HG03066 (cell line): ENCODE data around the gene MCEMP1.
"Not testable (repeated sequence)": the region's sequence is repeated elsewhere in the genome, so short reads cannot be mapped to it uniquely, and the experiment has no call there.

Source experiments
- ATAC-seq: cut with Tn5 transposase; IDR thresholded peaks from one replicate; pipeline ENCODE4 v1.9.1; 2021; ENCODE audit warnings: low read depth; ENCODE audit not compliant: unreplicated experiment

The MCEMP1 gene

DNA sequence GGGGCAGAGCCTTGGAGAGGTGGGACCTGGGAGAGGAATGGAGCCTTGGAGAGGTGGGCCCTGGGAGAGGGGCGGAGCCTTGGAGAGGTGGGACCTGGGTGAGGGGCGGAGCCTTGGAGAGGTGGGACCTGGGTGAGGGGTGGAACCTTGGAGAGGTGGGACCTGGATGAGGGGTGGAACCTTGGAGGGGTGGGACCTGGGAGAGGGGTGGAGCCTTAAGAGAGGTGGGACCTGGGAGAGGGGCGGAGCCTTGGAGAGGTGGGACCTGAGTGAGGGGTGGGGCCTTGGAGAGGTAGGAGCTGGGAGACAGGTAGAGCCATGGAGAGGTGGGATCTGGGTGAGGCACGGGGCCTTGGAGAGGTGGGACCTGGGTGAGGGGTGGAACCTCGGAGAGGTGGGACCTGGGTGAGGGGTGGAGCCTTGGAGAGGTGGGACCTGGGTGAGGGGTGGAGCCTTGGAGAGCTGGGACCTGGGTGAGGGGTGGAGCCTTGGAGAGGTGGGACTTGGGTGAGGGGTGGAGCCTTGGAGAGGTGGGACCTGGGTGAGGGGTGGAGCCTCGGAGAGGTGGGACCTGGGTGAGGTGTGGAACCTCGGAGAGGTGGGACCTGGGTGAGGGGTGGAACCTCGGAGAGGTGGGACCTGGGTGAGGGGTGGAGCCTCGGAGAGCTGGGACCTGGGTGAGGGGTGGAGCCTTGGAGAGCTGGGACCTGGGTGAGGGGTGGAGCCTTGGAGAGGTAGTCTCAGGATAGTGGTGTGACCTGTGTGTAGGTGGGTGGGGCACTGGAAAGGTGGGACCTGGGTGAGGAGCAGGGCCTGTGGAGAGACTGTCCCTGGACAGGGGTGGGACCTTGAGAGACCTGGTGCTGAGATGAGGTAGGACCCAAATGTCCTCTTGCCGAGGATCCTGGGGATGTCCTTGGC is 33.0 kb upstream of the MCEMP1 start:
- not testable (repeated sequence) for ATAC-seq

DNA sequence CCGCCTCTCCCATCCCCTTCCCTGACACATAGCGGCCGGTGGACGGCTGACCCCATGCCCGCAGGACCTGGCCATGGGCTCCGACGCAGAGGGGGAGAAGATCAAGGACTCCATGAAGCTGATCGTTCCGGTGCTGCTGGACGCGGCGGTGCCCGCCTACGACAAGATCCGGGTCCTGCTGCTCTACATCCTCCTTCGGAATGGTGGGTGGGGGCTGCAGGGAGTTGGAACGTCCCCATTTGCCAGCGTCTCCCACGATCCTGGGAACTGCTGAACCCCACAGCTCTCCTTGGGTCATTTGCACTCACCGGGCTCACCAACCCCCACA is 32.4 kb upstream of the MCEMP1 start:
- no peak for ATAC-seq

DNA sequence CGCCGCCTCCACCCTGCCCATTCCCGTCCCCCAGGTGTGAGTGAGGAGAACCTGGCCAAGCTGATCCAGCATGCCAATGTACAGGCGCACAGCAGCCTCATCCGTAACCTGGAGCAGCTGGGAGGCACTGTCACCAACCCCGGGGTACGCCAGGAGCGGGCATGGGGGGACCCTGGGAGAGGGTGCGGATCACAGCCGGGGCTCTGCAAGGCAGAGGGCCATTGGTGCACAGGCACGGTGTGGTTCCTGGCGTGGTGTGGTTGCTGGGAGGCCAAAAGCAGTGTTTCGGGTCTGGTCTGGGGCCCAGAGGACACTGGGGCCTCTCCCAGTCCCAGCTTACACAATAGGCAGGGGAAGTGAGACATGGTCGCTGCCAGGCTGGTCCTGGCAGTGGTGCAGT is 31.7 kb upstream of the MCEMP1 start:
- ATAC-seq: no peak

DNA sequence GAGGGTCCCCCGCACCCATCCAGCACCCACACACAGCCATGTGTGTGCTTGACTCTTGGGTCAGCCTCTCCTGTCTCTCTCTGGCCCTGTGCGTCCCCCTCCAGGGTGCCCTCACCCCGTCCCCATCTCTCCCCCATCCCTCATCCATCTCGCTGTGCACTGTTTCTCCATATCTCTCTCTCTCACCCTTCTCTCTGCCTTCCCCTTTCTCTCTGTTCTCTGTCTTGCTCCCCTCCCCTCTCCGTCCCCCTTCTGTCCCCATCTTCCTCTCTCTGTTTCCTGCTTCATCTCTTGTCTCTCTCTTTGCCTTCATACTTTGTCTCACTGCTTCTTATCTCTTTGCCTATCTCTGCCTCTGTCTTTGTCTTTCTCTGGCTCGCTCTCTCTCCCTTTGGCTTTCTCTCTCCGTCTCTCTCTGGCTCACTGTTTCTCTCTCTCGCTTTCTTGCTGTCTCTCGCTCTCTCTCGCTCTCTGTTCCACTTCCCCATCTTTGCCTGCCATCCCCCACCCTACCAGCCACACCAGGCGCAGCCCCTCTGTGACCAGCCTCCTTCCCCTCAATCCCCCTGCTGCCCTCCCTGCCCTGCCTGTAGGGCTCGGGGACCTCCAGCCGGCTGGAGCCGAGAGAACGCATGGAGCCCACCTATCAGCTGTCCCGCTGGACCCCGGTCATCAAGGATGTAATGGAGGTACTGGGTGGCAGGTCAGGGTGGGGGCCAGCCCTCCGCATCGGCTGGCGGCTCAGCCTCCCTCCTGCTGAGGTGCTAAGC is 31.0 kb upstream of the MCEMP1 start:
- ATAC-seq: no peak

DNA sequence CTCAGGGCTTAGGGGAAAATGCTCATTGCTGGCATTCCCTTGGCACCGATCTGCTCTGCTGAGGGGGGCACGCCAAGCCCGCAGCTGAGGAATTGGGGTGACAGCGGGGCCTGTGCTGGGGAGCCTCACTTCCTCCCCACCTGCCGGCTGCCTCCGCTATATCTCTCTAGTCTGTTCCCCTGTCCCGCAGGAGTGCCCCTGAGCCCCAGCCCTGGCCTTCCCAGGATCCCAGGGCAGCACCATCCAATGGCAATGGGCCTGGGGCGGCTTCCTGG is 30.5 kb upstream of the MCEMP1 start:
- no peak for ATAC-seq

DNA sequence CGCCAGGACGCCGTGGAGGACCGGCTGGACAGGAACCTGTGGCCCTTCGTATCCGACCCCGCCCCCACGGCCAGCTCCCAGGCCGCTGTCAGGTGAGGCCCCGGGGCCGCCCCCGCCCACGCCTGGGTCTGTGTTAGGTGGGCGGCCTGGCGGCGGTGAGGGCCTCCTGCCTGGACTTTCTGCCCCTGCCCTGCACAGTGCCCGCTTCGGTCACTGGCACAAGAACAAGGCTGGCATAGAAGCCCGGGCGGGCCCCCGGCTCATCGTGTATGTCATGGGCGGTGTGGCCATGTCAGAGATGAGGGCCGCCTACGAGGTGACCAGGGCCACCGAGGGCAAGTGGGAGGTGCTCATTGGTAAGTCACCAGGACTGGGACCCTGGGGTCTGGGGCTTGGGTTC is 29.7 kb upstream of the MCEMP1 start:
- ATAC-seq: no peak

DNA sequence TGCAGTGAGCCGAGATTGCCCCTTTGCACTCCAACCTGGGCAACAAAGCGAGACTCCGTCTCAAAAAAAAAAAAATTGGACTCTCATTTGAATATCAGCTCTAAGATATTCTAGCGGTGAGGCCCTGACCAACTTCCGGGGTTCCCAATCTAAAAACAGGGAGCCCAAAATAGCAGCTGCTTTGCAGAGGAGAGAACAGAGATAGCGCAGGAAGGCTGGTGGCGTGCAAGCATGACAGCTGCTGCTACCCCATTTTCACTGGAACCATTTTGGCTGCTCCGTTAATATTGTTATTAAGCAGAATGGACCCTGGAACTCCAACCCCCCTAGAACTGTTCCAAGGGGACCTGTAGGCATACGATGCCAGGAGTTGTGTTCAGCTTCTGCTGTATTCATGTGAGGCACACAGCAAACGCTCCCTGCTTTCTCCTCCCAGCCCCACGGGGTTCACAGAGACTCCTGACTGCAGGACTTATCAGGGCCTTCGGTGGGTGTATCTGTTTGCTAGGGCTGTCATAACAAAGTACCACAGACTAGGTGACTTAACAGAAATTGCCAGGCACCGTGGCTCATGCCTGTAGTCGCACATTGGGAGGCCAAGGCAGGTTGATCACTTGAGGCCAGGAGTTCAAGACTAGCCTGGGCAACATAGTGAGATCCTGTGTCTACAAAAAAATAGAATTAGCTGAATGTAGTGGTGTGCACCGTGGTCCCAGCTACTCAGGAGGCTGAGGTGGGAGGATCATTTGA is 28.4 kb upstream of the MCEMP1 start:
- no peak for ATAC-seq

DNA sequence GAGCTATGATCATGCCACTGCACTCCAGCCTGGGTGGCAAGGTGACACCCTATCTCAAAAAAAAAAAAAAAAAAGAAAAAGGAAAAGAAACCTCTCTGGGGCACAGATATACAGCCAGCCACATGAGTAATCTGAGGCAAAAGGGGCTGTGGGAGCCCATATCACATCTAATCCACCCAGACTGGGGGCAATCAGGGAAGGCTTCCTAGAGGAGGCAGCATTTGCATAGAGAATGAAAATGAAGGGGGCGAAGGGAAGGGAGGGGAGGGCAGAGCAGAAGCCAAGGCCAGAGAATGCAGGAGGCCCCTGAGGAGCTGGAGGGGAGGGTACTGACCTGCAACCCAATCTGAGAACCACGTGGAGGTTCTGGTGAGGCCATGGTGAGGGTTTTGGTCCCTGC is 26.7 kb upstream of the MCEMP1 start:
- no peak for ATAC-seq

DNA sequence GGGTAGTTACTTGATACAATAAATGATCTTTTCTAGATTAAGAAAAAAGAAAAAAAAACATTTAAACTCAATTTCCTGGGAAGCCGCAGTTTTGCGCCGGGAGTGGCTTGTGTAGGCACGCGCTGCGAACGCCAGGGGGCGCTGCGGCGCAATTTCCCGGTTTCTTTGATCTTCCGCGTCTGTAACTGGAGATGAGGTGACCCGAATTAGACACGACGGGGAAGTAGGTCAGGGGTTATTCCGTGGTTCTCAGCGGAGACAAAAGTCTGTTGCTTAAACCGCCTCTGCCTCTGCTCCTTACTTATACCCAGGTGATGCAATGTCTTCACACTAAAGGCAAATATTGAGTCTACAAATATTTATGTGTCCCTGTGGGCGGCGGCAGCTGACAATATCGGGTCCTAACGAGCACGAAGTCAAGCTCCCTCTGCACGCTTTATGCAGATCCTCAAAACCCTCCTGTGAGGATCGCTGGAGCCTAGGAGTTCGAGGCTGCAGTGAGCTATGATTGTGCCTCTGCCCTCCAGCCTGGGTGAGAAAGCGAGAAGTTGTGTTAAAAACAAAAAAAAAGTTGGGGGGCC is 24.7 kb upstream of the MCEMP1 start:
- ATAC-seq: no peak

DNA sequence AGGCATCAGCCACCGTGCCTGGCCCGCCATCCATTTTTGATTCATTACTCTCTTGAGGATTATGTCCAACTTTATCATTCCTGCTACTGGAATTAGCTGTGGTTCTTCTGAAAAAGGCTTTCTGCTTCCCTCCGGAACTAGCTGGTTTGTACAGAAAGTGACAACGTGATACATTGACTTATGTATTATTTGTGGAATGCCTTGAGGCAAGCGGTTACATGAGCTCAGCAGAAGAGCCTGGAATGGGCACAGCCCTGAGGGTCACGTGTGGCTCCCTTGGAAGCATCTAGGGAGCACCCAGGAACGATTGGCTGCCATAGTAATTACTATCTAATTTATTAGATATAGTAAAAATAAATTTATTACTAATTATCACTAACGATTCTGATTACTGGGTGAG is 22.5 kb upstream of the MCEMP1 start:
- no peak for ATAC-seq

DNA sequence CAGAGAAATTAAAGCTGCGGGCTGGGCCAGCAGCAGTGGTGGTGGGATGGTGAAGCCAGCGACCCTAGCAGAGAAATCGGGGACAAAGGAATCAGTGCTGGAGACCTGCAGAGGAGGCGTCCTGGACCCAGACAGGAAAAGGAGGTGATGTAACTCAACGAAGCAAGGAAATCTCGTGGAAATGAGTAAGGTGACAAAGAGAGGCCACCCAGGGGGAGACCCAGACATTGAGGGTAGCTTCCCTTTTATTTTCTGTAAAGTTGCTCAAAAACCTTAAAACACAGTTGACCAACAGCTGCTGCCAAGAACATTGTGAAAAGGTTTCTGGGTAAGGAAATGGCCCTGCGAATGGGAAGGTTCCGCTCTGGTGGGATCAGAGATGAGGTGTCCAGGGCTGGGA is 21.3 kb upstream of the MCEMP1 start:
- no peak for ATAC-seq

DNA sequence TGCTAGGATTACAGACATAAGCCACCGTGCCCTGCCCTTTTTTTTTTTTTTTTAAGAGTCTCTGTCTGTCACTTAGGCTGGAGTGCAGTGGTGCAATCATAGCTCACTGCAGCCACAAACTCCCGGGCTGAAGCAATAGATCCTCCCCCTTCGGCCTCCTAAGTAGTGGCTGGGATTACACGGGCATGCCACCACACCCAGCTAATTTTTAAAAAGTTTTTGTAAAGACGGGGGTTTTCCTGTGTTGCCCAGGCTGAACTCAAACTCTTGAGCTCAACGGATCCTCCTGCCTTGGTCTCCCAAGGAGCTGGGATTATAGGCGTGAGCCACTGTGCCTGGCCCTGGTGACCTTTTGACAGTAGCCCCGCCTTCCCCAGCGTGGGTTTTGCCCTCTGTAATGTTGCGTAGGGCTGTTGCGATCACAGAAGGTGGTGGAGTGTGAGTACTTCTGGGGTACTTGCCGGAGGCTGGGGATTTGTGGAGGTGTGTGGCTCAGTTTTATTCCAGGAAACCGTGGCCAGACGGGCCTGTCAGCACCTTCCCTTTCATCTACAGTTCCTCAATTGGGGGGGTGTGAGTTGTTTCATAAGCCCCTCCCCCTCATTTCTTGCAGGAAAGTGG is 19.6 kb upstream of the MCEMP1 start:
- ATAC-seq: no peak

DNA sequence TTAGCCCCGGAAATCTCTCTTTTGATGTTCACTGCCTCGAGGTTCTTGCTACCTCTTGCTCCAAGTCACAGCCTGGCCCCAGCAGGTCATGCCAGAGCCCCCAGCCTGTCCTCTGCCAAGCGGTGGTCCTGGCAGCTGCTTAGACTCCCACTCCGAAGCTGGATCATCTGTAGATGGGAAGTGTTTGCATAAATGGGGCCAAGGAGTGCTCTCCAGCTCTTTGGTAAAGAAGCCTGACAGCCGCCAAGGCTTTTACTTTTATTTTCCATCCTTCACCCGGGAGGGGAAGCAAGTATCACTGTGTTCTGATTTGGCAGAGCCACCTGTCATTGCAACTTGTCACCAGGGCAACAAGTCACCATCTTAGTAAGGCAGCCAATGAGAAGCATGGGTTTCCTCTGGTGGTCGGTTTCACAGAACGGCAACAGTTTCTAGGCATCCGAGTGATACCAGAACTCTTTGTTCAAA is 18.6 kb upstream of the MCEMP1 start:
- peak; percentile 75 for ATAC-seq

DNA sequence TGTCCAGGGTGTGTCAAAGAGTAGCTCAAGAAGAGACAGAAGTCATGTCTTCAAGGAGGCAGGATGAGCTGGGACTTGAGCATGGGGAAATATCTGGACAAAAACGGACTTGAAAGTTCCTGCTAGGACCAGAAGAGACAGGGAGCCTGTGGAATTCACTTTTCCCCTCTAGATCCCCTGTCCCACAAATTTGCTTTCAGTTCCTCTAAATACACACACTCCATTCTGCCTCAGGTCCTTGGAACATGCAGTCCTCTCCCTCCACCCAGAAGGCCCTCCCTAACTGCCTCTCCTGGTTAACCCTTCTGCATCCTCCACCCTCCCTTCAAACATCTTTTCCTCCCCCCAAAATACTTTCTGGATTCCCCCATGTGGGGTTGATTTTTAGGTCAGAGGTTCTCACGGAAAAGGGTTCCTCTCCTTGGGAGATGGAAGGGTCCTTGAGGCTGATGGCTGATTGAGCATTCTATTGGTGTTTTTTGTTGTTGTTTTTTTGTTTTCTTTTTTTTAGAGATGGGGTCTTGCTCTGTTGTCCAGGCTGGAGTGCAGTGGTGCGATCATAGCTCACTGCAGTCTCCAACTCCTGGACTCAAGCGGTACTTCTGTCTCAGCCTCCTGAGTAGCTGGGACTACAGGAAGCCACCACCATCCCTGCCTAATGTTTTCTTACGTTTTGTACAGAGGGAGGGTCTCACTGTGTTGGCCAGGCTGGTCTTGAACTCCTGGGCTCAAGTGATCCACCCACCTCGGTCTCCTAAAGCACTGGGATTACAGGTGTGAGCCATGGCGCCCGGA is 14.9 kb upstream of the MCEMP1 start:
- no peak for ATAC-seq

DNA sequence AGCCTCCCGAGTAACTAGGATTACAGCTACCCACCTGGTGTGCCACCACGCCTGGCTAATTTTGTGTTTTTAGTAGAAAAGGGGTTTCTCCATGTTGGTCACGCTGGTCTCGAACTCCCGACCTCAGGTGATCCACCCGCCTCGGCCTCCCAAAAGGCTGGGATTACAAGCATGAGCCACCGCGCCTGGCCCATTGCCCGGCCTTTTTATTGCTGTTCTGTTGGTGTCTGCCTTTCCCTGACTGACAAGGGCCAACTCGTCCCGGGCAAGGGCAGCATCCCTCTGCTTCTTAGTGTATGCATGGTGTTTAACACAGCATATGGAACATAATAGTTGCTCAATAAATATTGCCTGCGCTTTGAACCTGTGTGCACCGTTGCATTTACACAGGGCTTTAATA is 14.2 kb upstream of the MCEMP1 start:
- no peak for ATAC-seq

DNA sequence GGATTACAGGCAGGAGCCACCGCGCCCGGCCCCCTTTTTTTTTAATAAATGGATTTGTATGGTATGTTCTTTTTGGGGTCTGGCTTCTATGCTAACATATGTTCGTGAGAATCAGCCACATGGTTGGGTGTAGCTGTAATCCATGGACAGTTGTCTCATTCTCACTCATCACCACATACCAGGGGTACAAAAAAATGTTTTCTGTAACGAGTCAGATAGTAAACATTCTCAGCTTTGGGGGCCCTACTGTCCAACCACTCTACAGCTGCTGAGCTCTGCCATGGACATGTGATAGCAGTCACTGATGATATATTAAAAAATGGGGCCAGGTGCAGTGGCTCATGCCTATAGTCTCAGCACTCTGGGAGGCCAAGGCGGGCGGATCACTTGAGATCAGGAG is 13.2 kb upstream of the MCEMP1 start:
- no peak for ATAC-seq

DNA sequence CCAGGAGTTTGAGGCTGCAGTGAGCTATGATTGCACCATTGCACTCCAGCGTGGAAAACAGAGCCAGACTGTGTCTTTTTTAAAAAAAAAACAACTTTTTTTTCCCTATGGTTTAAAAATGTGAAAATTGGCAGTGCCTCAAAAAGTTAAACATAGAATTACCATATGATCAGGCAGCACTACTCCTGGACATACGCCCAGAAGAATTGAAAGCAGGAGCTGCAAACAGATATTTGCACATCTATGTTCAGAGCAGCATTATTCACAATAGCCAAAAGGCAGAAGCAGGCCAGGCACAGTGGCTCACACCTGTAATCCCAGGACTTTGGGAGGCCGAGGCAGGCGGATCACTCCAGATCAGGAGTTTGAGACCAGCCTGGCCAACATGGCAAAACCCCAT is 11.8 kb upstream of the MCEMP1 start:
- no peak for ATAC-seq

DNA sequence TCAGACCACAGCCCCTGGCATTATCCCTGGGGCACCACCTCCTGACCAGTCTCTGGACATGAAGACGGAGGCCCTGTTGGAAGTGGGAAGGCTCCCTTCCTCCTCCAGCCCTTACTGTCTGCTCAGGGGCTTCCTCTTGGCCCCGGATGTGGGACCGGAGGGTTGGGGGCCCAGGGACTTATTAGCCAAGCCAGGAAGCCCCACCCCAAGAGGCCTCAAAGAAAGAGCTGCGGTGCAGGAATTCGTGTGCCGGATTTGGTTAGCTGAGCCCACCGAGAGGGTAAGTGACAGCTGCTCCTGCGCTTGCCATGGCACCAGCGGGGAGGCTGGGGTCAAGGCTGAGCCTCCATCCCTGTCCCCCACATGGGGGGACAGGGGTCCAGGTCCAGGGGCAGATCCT is 8.0 kb upstream of the MCEMP1 start, which contains the start of gene RETN:
Gene RETN, plus strand, starts transcription at position 208 of the 400 bp plus-strand sequence. CDS start 278 bp downstream, outside the sequence.
- no peak for ATAC-seq

DNA sequence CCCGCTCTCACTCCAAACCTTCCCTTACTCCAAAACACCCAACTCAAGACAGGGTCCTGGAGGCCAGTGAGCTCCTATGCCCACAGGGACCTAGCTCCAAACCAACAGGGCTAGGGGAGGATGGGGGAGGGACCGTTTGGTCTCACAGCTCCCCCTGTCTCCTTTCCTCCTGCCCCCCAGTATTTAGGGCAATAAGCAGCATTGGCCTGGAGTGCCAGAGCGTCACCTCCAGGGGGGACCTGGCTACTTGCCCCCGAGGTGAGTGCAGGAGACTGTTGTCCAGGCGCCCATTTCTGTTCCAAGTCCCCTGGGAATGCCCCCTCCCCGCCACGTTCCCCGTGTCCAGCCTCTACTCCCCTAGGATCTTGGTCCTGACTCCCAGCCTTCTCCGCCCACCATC is 7.2 kb upstream of the MCEMP1 start:
- no peak for ATAC-seq
